ENCODE measurements around the gene FAM168A. TPM values are rescaled to one million over a fixed set of nuclear protein-coding genes. Genes with fewer than 3 reads are reported as not detected.
A peak's percentile ranks its signal among the peaks of the same experiment; 100 is the strongest.

Gene FAM168A
- total RNA-seq, 3 donors from 2014 or later (not counting 1 experiment from before 2014, with no cell fraction given), result 27.4 to 39.8 (median 30.4) TPM

- H3K27ac Mint-ChIP-seq, result peak overlapping the region; percentile 60 to 70
- H3K27ac ChIP-seq (ENCODE audit: low read length), result no peak overlapping the region
- intact Hi-C loops (cut with micrococcal nuclease), result loop anchor here (1.0 to 2.0 kb wide), 2 partner anchors 17 to 42 kb away; partner anchors contain the start of gene RELT
- H3K4me1 Mint-ChIP-seq, result peaks cover 15 to 27% of the 10 kb centered on the region in 2 donors
- H3K27me3 Mint-ChIP-seq (ENCODE audit: low read depth in 2 of 2), result no peaks in the 10 kb centered on the region
- ATAC-seq, result peak; percentile 46 to 71 (median 55)
- H3K36me3 Mint-ChIP-seq, result no peaks in the 10 kb centered on the region
- no peaks in the 10 kb centered on the region for H3K27me3 ChIP-seq (ENCODE audit: control insufficient read depth, insufficient read depth, low read length)
- no peak overlapping the region for H3K4me3 ChIP-seq (ENCODE audit: low read length)
- H3K4me1 ChIP-seq (ENCODE audit: control insufficient read depth, insufficient read depth, low read length), result peaks cover 15% of the 10 kb centered on the region
- peak; percentile 64 to 82 for DNase-seq
- no peak overlapping the region for H3K4me3 Mint-ChIP-seq
- no peaks in the 10 kb centered on the region for H3K9me3 ChIP-seq (ENCODE audit: control insufficient read depth, insufficient read depth, low read length)
- peaks cover 20% of the 10 kb centered on the region for H3K36me3 ChIP-seq (ENCODE audit: control insufficient read depth, insufficient read depth, low read length)
- H3K9me3 Mint-ChIP-seq, result no peaks in the 10 kb centered on the region
- 87% methylated on average over 16 of the region's 16 CpGs for WGBS (ENCODE audit: insufficient coverage)
- peak; percentile 66 for TF ChIP-seq CTCF (IDR thresholded peaks at IDR 0.05)
These were observed 204.2 kb downstream of the FAM168A start for GRCh38 chr11:73393479-73394415.

- Histone ChIP-seq H3K9me3 (ENCODE audit: control insufficient read depth, insufficient read depth, low read length) (no peaks in the 10 kb centered on the region), H3K4me1 (ENCODE audit: control insufficient read depth, insufficient read depth, low read length) (peaks cover 22% of the 10 kb centered on the region), H3K27me3 (ENCODE audit: control insufficient read depth, insufficient read depth, low read length) (no peaks in the 10 kb centered on the region), H3K4me3 (ENCODE audit: low read length) (no peak overlapping the region), H3K36me3 (ENCODE audit: control insufficient read depth, insufficient read depth, low read length) (peaks cover 20% of the 10 kb centered on the region), H3K27ac (ENCODE audit: low read length) (no peak overlapping the region)
- Mint-ChIP-seq H3K27me3 (ENCODE audit: low read depth in 2 of 2) (no peaks in the 10 kb centered on the region), H3K4me3 (no peak overlapping the region), H3K27ac (peak overlapping the region; percentile 60 to 70), H3K4me1 (peaks cover 20 to 29% of the 10 kb centered on the region in 2 donors), H3K36me3 (no peaks in the 10 kb centered on the region), H3K9me3 (no peaks in the 10 kb centered on the region)
- intact Hi-C loops (cut with micrococcal nuclease), result loop anchor here (1.0 to 2.0 kb wide), 2 partner anchors 16 to 42 kb away; partner anchors contain the start of gene RELT
- DNase-seq, result no peak
- no peak for ATAC-seq
- no peak for TF ChIP-seq CTCF (IDR thresholded peaks at IDR 0.05)
- WGBS (ENCODE audit: insufficient coverage), result 93% methylated on average over 7 of the region's 7 CpGs
These were observed 204.9 kb downstream of the FAM168A start for GRCh38 chr11:73393011-73393380.

- DNase-seq, result no peak
- no peaks in the 10 kb centered on the region for H3K9me3 Mint-ChIP-seq
- H3K4me3 ChIP-seq (ENCODE audit: low read length), result no peak overlapping the region
- no peak for TF ChIP-seq CTCF (IDR thresholded peaks at IDR 0.05)
- H3K4me1 Mint-ChIP-seq, result peaks cover 23 to 31% of the 10 kb centered on the region in 2 donors
- intact Hi-C loops (cut with micrococcal nuclease), result loop anchor here (1.0 to 2.0 kb wide), 2 partner anchors 16 to 41 kb away; partner anchors contain the start of gene RELT
- no peak overlapping the region for H3K27ac ChIP-seq (ENCODE audit: low read length)
- no peaks in the 10 kb centered on the region for H3K36me3 Mint-ChIP-seq
- no peaks in the 10 kb centered on the region for H3K27me3 Mint-ChIP-seq (ENCODE audit: low read depth in 2 of 2)
- H3K36me3 ChIP-seq (ENCODE audit: control insufficient read depth, insufficient read depth, low read length), result peaks cover 19% of the 10 kb centered on the region
- no peak for ATAC-seq
- H3K27ac Mint-ChIP-seq, result peak overlapping the region; percentile 60 to 70
- WGBS (ENCODE audit: insufficient coverage), result 95% methylated on average over 31 of the region's 31 CpGs
- H3K9me3 ChIP-seq (ENCODE audit: control insufficient read depth, insufficient read depth, low read length), result no peaks in the 10 kb centered on the region
- no peaks in the 10 kb centered on the region for H3K27me3 ChIP-seq (ENCODE audit: control insufficient read depth, insufficient read depth, low read length)
- no peak overlapping the region for H3K4me3 Mint-ChIP-seq
- peaks cover 29% of the 10 kb centered on the region for H3K4me1 ChIP-seq (ENCODE audit: control insufficient read depth, insufficient read depth, low read length)
These were observed 205.6 kb downstream of the FAM168A start for GRCh38 chr11:73392108-73393010.

Measured in natural killer cell (primary cell).